PFSK-1 (cell line): ENCODE data around the gene CHTF18.

Source experiments
- FOXP2 ChIP-seq: optimal IDR thresholded peaks from 2 replicates; pipeline ENCODE3; 2011; ENCODE audit warnings: borderline replicate concordance, control low read depth, inconsistent platforms; ENCODE audit not compliant: insufficient read depth; ENCODE audit errors: extremely low read length, extremely low read depth
- POLR2AphosphoS5 ChIP-seq: IDR thresholded peaks from 2 replicates; pipeline ENCODE4 v1.6.1; 2012; ENCODE audit warnings: low read depth, mild to moderate bottlenecking, control low read depth, low read length, moderate library complexity
- REST ChIP-seq, 2 experiments: IDR thresholded peaks; 2 replicates each; pipeline versions ENCODE4 v1.6.1 to v1.8.0; 2011 to 2012; ENCODE audit warnings: low read depth in 2 of 2, low read length in 2 of 2, control low read depth in 1 of 2, inconsistent platforms in 1 of 2, mild to moderate bottlenecking in 1 of 2, moderate library complexity in 1 of 2; ENCODE audit not compliant: insufficient read depth in 1 of 2
- SIN3A ChIP-seq: IDR thresholded peaks from 2 replicates; pipeline ENCODE4 v1.6.1; 2012; ENCODE audit warnings: mild to moderate bottlenecking, low read length, moderate library complexity, borderline replicate concordance; ENCODE audit not compliant: insufficient read depth
- TAF1 ChIP-seq: IDR thresholded peaks from 2 replicates; pipeline ENCODE4 v1.6.1; 2012; ENCODE audit warnings: low read length, control low read depth, borderline replicate concordance; ENCODE audit not compliant: insufficient read depth

Gene CHTF18

DNA sequence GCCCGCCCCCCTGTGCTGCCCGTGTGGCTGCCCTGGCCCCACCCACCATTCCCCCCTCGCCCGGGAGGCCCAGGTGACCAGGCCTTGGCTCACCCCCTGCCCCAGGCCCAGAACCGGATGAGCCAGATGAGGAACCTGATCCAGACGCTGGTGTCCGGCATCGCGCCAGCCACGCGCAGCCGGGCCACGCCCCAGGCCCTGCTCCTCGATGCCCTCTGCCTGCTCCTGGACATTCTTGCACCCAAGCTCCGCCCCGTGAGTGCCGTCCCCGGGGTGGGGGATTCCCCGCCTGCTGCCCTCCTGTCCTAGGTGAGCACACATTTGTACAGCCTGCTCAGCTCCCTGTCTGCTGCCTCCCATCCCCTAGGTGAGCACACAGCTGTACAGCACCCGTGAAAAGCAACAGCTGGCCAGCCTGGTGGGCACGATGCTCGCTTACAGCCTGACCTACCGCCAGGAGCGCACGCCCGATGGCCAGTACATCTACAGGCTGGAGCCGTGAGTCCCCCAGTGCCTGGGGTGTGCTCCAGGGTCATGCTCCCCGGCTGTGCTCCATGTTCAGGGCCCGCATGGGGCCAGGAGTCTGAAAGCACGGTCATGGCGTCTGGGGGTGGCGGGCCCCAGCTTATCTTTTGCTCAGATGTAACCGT lies 7.3 kb downstream of the CHTF18 start:
- TF ChIP-seq REST (IDR thresholded peaks at IDR 0.05; ENCODE audit: insufficient read depth in 1 of 2, low read depth in 2 of 2, low read length in 2 of 2) (no peak), SIN3A (no peak), TAF1 (no peak), POLR2AphosphoS5 (no peak), FOXP2 (no peak)

DNA sequence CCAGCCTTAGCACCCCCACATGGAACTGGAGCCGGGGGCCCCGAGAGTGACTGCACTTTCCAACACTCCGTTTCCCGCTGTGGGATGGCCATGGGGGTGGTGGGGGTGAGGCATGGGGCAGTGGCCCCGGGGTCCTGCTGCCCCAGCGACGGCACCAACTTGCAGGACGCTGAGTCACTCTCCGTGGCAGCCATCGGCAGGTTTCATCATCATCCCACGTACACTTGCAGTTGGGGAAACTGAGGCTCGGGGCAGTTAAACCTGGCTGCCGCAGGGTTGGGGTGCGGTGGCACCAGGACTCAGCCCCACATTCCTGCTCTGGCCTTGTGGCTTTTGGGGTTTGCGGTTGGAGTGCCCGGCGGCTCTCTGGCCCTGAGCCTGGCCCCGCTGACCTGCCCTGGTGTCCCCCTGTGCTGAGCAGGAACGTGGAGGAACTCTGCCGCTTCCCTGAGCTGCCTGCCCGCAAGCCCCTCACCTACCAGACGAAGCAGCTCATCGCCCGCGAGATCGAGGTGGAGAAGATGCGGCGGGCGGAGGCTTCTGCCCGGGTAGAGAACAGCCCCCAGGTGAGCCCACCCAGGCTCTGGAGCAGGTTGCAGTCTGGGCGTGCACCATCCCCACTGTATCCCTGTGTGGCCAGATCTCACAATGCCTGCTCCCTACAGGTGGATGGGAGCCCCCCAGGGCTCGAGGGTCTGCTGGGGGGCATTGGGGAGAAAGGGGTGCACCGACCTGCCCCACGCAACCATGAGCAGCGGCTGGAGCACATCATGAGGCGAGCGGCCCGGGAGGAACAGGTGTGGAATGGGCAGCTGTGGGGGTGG lies 8.1 kb downstream of the CHTF18 start:
- TF ChIP-seq FOXP2 (no peak), TAF1 (no peak), SIN3A (no peak), REST (IDR thresholded peaks at IDR 0.05; ENCODE audit: insufficient read depth in 1 of 2, low read depth in 2 of 2, low read length in 2 of 2) (no peak), POLR2AphosphoS5 (no peak)

DNA sequence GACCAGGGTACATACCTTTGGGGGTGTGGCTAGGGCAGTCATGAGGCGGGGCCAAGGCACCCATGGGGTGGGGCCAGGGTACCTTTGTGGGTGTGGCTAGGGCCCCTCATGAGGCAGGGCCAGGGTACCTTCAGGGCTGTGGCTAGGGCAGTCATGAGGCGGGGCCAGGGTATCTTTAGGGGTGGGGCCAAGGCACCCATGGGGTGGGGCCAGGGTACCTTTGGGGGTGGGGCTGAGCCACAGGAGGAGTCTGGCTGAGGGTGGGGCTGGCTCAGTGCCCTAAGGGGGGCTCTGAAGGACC lies 8.7 kb downstream of the CHTF18 start:
- no peak for TF ChIP-seq REST (IDR thresholded peaks at IDR 0.05; ENCODE audit: insufficient read depth in 1 of 2, low read depth in 2 of 2, low read length in 2 of 2)
- no peak for TF ChIP-seq FOXP2
- no peak for TF ChIP-seq SIN3A
- TF ChIP-seq POLR2AphosphoS5 = no peak
- no peak for TF ChIP-seq TAF1

GRCh38 chr16:797686-798085 lies 9.3 kb downstream of the CHTF18 start:
- TF ChIP-seq FOXP2 (no peak), POLR2AphosphoS5 (no peak), TAF1 (no peak), SIN3A (no peak), REST (IDR thresholded peaks at IDR 0.05; ENCODE audit: insufficient read depth in 1 of 2, low read depth in 2 of 2, low read length in 2 of 2) (no peak)
